Osteoblast (primary cell): ENCODE data around the gene PRDM13. TPM values are rescaled to one million over a fixed set of nuclear protein-coding genes. Genes with fewer than 3 reads are reported as not detected.
"Not testable (repeated sequence)": the region's sequence is repeated elsewhere in the genome, so short reads cannot be mapped to it uniquely, and the experiment has no call there.

Source experiments
- DNase-seq: peaks from one replicate; pipeline ENCODE4 v3.0.0; 2011; ENCODE audit warnings: low spot score, mixed read lengths; ENCODE audit not compliant: insufficient read length; ENCODE audit errors: missing footprints
- H2AFZ ChIP-seq: 2 replicates; pipeline ENCODE4 v1.6.0; 2011; ENCODE audit warnings: mild to moderate bottlenecking, low read length
- H3K27ac ChIP-seq: 2 replicates; pipeline ENCODE4 v1.5.1; 2011; ENCODE audit warnings: mild to moderate bottlenecking, low read depth, low read length, moderate library complexity
- H3K27me3 ChIP-seq: 2 replicates; pipeline ENCODE4 v1.6.0; 2012; ENCODE audit warnings: mild to moderate bottlenecking, control low read depth, inconsistent platforms, low read length, moderate library complexity; ENCODE audit not compliant: insufficient read depth
- H3K36me3 ChIP-seq: 2 replicates; pipeline ENCODE4 v1.5.1; 2011; ENCODE audit warnings: mild to moderate bottlenecking, low read length, control low read depth, moderate library complexity; ENCODE audit not compliant: insufficient read depth
- H3K4me1 ChIP-seq: 2 replicates; pipeline ENCODE4 v1.5.1; 2011; ENCODE audit warnings: mild to moderate bottlenecking, low read length, control low read depth, moderate library complexity; ENCODE audit not compliant: insufficient read depth
- H3K4me2 ChIP-seq: 2 replicates; pipeline ENCODE4 v1.6.0; 2011; ENCODE audit warnings: mild to moderate bottlenecking, low read length; ENCODE audit not compliant: insufficient read depth
- H3K4me3 ChIP-seq: fragments of 200-600 bp; sonication (generic); 3 replicates; pipeline ENCODE4 v1.5.1; 2012; ENCODE audit warnings: mild to moderate bottlenecking, low read length, inconsistent platforms; ENCODE audit not compliant: insufficient read depth
- H3K79me2 ChIP-seq: 2 replicates; pipeline ENCODE4 v1.6.0; 2012; ENCODE audit warnings: mild to moderate bottlenecking, low read length, control low read depth, inconsistent platforms; ENCODE audit not compliant: insufficient read depth
- H3K9me3 ChIP-seq: 2 replicates; pipeline ENCODE4 v1.5.1; 2011; ENCODE audit warnings: low read depth, low read length, control low read depth
- H4K20me1 ChIP-seq: 2 replicates; pipeline ENCODE4 v1.6.0; 2012; ENCODE audit warnings: mild to moderate bottlenecking, low read length, control low read depth; ENCODE audit not compliant: insufficient read depth
- total RNA-seq: library from RNA; depleted of rRNA; stranded (reverse); fragments of >200 nt; gene quantifications from 2 replicates; pipeline ENCODE4 v1.2.3, GENCODE V29; 2012
- TF ChIP-seq, protein P1 (sequence below): IDR thresholded peaks from 2 replicates; pipeline ENCODE4 v1.5.1; 2011; ENCODE audit warnings: mild to moderate bottlenecking, low read depth, low read length, moderate library complexity; ENCODE audit errors: extremely low read depth

Gene PRDM13
- total RNA-seq, 1 donor = not detected

DNA sequence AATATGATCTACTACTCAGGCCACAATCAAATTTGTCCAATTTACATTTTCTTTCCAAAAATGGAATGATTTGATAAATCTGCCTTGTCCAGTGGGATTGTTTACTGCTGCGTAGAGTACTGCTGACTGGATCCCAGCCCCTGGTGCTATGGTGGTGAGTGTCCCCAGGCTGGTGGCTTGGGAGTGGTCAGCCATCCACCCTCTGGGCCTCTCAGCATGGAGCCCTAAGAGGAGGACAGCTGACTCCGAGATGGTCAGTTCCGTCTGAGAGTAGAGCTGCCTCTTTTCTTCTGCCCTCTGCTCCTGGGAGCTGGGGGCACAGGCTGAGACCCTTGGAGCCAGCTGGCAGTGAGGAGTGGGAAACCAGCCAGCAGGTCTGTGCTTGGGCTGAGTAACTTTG is 22.7 kb downstream of the PRDM13 start:
- DNase-seq = peak; percentile 27
- Histone ChIP-seq H3K79me2 (no peaks in the 10 kb centered on the region), H3K27me3 (no peaks in the 10 kb centered on the region), H3K9me3 (no peaks in the 10 kb centered on the region), H3K36me3 (no peaks in the 10 kb centered on the region), H3K27ac (no peak overlapping the region), H4K20me1 (no peaks in the 10 kb centered on the region), H3K4me3 (no peak overlapping the region), H3K4me1 (no peaks in the 10 kb centered on the region), H3K4me2 (no peak overlapping the region), H2AFZ (no peak overlapping the region)
- TF ChIP-seq, protein P1, sequence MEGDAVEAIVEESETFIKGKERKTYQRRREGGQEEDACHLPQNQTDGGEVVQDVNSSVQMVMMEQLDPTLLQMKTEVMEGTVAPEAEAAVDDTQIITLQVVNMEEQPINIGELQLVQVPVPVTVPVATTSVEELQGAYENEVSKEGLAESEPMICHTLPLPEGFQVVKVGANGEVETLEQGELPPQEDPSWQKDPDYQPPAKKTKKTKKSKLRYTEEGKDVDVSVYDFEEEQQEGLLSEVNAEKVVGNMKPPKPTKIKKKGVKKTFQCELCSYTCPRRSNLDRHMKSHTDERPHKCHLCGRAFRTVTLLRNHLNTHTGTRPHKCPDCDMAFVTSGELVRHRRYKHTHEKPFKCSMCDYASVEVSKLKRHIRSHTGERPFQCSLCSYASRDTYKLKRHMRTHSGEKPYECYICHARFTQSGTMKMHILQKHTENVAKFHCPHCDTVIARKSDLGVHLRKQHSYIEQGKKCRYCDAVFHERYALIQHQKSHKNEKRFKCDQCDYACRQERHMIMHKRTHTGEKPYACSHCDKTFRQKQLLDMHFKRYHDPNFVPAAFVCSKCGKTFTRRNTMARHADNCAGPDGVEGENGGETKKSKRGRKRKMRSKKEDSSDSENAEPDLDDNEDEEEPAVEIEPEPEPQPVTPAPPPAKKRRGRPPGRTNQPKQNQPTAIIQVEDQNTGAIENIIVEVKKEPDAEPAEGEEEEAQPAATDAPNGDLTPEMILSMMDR = no peak

- Histone ChIP-seq H3K36me3 (no peaks in the 10 kb centered on the region), H3K79me2 (no peaks in the 10 kb centered on the region), H3K27ac (no peak overlapping the region), H3K9me3 (no peaks in the 10 kb centered on the region), H2AFZ (no peak overlapping the region), H3K4me3 (no peak overlapping the region), H3K4me2 (no peak overlapping the region), H3K27me3 (no peaks in the 10 kb centered on the region), H3K4me1 (no peaks in the 10 kb centered on the region), H4K20me1 (no peaks in the 10 kb centered on the region)
- DNase-seq = no peak
- TF ChIP-seq, protein P1 = no peak
Measured at GRCh38 chr6:99637629-99638028, 31.0 kb downstream of the PRDM13 start.

DNA sequence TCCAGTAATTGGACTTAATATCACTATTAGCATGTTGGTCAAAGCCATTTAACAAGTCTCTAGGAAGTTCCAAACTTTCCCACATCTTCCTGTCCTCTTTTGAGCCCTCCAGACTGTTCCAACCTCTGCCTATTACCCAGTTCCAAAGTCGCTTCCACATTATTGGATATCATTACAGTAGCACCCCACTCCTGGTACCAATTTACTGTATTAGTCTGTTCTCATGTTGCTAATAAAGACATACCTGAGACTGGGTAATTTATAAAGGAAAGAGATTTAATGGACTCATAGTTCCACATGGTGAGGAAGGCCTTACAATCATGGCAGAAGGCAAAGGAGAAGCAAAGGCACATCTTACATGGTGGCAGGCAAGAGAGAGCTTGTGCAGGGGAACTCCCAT is 31.7 kb downstream of the PRDM13 start:
- not testable (repeated sequence) for H4K20me1 ChIP-seq, H3K36me3 ChIP-seq, H3K27me3 ChIP-seq, DNase-seq, H3K9me3 ChIP-seq, H3K4me1 ChIP-seq, H2AFZ ChIP-seq, H3K79me2 ChIP-seq, H3K4me3 ChIP-seq, H3K4me2 ChIP-seq, H3K27ac ChIP-seq

DNA sequence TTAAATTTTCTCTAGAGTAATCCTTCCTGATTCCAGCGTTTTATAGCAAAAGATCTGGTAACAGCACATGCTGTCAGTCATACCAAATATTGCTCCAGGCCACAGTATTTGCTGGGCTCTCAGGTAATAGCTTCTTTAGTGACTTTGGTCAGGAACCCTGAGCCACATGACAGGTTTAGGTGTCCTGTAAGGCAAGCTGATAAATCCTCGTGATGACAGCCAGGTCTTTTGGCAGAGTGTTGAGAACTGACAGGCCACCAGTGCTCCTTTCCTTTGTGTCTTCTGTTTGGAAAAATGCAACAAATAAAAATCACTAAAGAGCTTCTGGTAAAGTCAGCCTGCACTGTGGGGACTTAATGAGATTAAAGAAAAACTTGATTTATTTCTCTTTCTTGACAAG is 34.6 kb downstream of the PRDM13 start:
- no peaks in the 10 kb centered on the region for H3K36me3 ChIP-seq
- TF ChIP-seq, protein P1 = no peak
- no peak for DNase-seq
- H3K4me2 ChIP-seq = no peak overlapping the region
- no peak overlapping the region for H3K4me3 ChIP-seq
- H4K20me1 ChIP-seq = no peaks in the 10 kb centered on the region
- no peaks in the 10 kb centered on the region for H3K79me2 ChIP-seq
- no peak overlapping the region for H3K27ac ChIP-seq
- no peaks in the 10 kb centered on the region for H3K4me1 ChIP-seq
- no peaks in the 10 kb centered on the region for H3K9me3 ChIP-seq
- no peaks in the 10 kb centered on the region for H3K27me3 ChIP-seq
- no peak overlapping the region for H2AFZ ChIP-seq
